Measurements from ENCODE around the gene SRC.
"Not testable (repeated sequence)": the region's sequence is repeated elsewhere in the genome, so short reads cannot be mapped to it uniquely, and the experiment has no call there.

The SRC gene

DNA sequence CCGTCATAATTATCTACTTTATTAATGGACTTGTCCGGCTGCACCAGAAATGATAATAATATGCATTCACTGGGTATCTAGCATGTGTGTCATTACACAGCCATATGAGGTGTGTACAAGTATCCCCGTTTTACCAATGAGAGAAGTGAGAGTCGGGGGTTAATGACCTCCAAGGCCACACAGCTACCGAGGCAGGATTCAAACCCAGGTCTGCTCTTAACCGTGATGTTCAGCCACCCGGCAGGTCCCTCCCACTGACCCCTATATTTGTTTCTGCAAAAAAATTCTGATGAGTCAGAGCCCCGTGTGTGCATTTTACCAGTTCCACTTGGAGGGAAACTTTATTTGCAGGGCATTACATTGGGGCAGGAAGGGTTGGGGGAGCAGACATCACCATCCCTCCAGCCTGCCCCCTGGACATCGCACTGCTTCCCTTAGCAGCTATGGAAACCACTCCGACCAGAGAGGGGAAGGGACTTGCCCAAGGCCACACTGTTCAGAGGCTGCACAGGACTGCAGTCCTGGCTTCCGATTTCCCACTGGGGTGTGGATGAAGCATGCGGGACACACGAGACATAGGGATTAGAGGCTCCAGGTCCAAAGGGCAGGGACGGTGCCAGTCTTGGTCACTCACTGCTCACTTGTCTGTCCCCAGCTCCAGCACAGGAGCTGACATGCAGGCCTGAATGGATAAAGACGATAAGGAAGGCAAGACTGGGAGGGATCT is 10.1 kb upstream of the SRC start:
- H3K4me3 ChIP-seq (ENCODE audit: low read length) = no peak overlapping the region
- TF ChIP-seq, protein P1, sequence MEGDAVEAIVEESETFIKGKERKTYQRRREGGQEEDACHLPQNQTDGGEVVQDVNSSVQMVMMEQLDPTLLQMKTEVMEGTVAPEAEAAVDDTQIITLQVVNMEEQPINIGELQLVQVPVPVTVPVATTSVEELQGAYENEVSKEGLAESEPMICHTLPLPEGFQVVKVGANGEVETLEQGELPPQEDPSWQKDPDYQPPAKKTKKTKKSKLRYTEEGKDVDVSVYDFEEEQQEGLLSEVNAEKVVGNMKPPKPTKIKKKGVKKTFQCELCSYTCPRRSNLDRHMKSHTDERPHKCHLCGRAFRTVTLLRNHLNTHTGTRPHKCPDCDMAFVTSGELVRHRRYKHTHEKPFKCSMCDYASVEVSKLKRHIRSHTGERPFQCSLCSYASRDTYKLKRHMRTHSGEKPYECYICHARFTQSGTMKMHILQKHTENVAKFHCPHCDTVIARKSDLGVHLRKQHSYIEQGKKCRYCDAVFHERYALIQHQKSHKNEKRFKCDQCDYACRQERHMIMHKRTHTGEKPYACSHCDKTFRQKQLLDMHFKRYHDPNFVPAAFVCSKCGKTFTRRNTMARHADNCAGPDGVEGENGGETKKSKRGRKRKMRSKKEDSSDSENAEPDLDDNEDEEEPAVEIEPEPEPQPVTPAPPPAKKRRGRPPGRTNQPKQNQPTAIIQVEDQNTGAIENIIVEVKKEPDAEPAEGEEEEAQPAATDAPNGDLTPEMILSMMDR (IDR thresholded peaks at IDR 0.05; ENCODE audit: insufficient read depth, low read depth, low read length, missing control alignments) = no peak
- DNase-seq (ENCODE audit: low read depth) = no peak

- DNase-seq (ENCODE audit: low read depth) = no peak
- TF ChIP-seq, protein P1 (IDR thresholded peaks at IDR 0.05; ENCODE audit: insufficient read depth, low read depth, low read length, missing control alignments) = no peak
- no peak overlapping the region for H3K4me3 ChIP-seq (ENCODE audit: low read length)
Observed at GRCh38 chr20:37336369-37337207, 9.4 kb upstream of the SRC start.

DNA sequence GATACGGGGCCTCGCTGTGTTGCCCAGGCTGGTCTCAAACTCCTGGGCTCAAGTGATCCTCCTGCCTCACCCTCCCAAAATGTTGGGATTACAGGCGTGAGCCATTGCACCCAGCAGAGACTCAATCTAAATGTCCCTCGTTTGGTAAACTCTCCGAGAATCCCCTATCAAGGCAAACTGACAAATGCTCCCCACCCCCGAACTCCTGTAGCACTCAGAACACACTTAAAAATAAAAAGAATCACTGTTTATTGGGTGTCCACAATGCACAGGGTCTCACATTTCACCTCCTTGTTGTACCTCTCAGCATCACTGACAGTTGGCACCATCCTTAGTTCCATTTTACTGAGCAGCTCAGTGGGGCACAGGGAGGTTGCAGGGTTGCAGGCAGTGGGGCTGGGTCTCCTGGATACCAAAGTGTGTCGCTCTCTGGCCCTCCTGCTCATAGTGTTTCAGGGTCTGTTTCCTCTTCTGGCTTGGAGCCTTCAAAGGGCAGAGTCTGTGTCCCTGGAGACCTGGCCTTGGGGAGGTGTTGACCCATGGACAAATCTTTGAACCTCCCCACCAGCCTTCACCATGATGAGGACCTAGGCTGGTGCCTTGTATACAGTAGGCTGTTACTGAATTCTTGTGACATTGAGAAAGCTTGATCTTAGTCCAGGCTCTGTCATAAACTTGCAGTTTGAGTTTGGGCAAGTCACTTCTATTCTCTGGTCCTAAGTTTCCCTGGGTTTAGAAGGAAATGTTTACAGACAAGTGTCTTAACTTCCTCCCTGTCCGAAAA is 8.5 kb upstream of the SRC start:
- H3K4me3 ChIP-seq (ENCODE audit: low read length) = no peak overlapping the region
- no peak for DNase-seq (ENCODE audit: low read depth)
- TF ChIP-seq, protein P1 (IDR thresholded peaks at IDR 0.05; ENCODE audit: insufficient read depth, low read depth, low read length, missing control alignments) = no peak

DNA sequence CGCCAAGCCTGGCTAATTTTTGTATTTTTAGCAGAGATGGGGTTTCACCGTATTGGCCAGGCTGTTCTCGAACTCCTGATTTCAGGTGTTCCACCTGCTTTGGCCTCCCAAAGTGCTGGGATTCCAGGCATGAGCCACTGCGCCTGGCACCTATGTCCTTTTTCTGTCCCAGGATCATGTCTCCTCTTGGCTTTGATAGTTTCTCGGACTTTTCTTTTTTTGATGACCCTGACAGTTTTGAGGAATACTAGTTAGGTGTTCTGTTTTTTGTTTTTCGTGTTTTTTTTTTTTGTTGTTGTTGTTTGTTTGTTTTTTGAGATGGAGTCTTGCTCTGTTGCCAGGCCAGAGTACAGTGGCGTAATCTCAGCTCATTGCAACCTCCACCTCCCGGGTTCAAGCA is 7.6 kb upstream of the SRC start:
- not testable (repeated sequence) for DNase-seq (ENCODE audit: low read depth); H3K4me3 ChIP-seq (ENCODE audit: low read length)

DNA sequence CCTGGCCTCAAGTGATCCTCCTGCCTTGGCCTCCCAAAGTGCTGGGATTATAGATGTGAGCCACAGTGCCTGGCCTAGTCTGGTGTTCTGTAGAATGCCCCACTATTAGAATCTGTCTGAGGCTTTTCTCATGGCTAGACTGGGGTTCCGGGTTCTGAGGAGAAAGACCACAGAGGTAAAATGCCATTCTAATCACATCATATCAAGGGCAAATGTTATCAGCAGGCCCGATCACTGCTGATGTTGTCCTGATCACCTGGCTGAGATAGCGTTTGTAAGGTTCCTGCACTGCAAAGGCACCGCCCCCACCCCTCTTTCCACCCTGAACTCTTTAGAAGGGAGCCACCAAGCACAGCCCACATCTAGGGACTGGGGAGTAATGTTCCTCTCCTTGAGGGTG is 6.7 kb upstream of the SRC start:
- no peak for DNase-seq (ENCODE audit: low read depth)
- TF ChIP-seq, protein P1 (IDR thresholded peaks at IDR 0.05; ENCODE audit: insufficient read depth, low read depth, low read length, missing control alignments) = no peak
- no peak overlapping the region for H3K4me3 ChIP-seq (ENCODE audit: low read length)

- not testable (repeated sequence) for H3K4me3 ChIP-seq (ENCODE audit: low read length); DNase-seq (ENCODE audit: low read depth)
Observed at GRCh38 chr20:37339764-37340109, 6.2 kb upstream of the SRC start.

DNA sequence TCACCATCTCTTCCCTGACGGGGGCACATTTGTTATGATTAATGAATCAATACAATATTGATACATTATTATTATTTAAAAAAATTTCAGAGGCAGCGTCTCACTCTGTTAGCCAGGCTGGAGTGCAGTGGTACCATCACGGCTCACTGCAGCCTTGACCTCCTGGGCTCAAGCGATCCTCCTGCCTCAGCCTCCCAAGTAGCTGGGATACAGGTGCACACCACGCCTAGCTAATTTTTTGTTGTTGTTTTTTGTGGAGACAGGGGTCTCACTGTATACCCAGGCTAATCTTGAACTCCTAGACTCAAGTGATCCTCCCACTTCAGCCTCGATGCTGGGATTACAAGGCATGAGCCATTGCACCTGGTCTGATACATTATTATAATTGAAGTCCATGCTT is 4.9 kb upstream of the SRC start:
- H3K4me3 ChIP-seq (ENCODE audit: low read length) = no peak overlapping the region
- DNase-seq (ENCODE audit: low read depth) = no peak
- TF ChIP-seq, protein P1 (IDR thresholded peaks at IDR 0.05; ENCODE audit: insufficient read depth, low read depth, low read length, missing control alignments) = no peak

All from epithelial cell of esophagus (primary cell).